KMS-11 (cell line): ENCODE measurements around the gene MED27.

ENCODE experiments used
- H2AFZ ChIP-seq: fragments of 200-600 bp; sonication (generic); 2 replicates; pipeline ENCODE4 v1.6.1; 2016; ENCODE audit warnings: antibody characterized with exemption, mixed run types, low read depth
- H3K27ac ChIP-seq: fragments of 200-600 bp; sonication (generic); 2 replicates; pipeline ENCODE4 v1.6.1; 2016; ENCODE audit warnings: mild to moderate bottlenecking, mixed run types
- H3K27me3 ChIP-seq: fragments of 200-600 bp; sonication (generic); 2 replicates; pipeline ENCODE4 v1.6.1; 2017; ENCODE audit warnings: mild to moderate bottlenecking, low read depth, mixed run types, moderate library complexity; ENCODE audit not compliant: insufficient read depth
- H3K36me3 ChIP-seq: fragments of 200-600 bp; sonication (generic); 2 replicates; pipeline ENCODE4 v1.6.1; 2017; ENCODE audit warnings: mild to moderate bottlenecking, mixed run types; ENCODE audit not compliant: insufficient read depth
- H3K4me1 ChIP-seq: fragments of 200-600 bp; sonication (generic); 2 replicates; pipeline ENCODE4 v1.6.1; 2016; ENCODE audit warnings: mild to moderate bottlenecking, low read depth, mixed run types; ENCODE audit not compliant: poor library complexity, severe bottlenecking
- H3K4me2 ChIP-seq: fragments of 200-600 bp; sonication (generic); 2 replicates; pipeline ENCODE4 v1.7.0; 2016; ENCODE audit warnings: mild to moderate bottlenecking, mixed run types
- H3K4me3 ChIP-seq: fragments of 200-600 bp; sonication (generic); IDR thresholded peaks from 2 replicates; pipeline ENCODE4 v1.6.1; 2017; ENCODE audit warnings: low read depth, low read length, mixed read lengths; ENCODE audit not compliant: insufficient read depth
- H3K79me2 ChIP-seq: fragments of 200-600 bp; sonication (generic); 2 replicates; pipeline ENCODE4 v1.6.1; 2016; ENCODE audit warnings: low read depth, mixed run types; ENCODE audit not compliant: insufficient read depth
- H3K9ac ChIP-seq: fragments of 200-600 bp; sonication (generic); 2 replicates; pipeline ENCODE4 v1.6.1; 2016; ENCODE audit warnings: mild to moderate bottlenecking, mixed run types
- H4K20me1 ChIP-seq: fragments of 200-600 bp; sonication (generic); 2 replicates; pipeline ENCODE4 v1.6.1; 2016; ENCODE audit warnings: mild to moderate bottlenecking, mixed run types; ENCODE audit not compliant: insufficient read depth
- TF ChIP-seq, protein P1 (sequence below): fragments of 200-600 bp; sonication (generic); conservative IDR thresholded peaks from 2 replicates; pipeline ENCODE4 v1.6.1; 2017; ENCODE audit warnings: low read depth, mild to moderate bottlenecking, antibody characterized with exemption, low read length, moderate library complexity, mixed read lengths

The MED27 gene

DNA sequence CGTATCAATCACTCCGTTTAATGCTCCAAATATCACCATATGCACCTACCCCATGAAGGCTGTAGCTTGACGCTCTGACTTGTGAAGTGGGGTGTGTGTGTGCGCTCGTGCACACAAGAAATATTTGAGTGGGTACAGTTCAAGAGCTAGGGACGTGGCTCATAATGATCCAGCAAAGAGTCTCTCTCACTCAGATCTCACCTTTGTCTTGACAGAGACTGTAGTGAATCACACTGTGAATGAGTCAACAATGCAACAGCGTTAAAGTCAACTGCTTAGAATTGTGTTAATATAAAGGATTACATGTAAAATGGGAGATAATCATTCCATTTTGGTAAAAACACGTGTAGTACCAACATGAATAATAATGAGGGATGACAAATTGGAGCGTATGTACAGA, 119.4 kb downstream of the MED27 start:
- H3K4me1 ChIP-seq = no peaks in the 10 kb centered on the region
- no peaks in the 10 kb centered on the region for H3K27me3 ChIP-seq
- no peak overlapping the region for H3K27ac ChIP-seq
- H3K4me2 ChIP-seq = no peak overlapping the region
- no peak overlapping the region for H3K9ac ChIP-seq
- TF ChIP-seq, protein P1, sequence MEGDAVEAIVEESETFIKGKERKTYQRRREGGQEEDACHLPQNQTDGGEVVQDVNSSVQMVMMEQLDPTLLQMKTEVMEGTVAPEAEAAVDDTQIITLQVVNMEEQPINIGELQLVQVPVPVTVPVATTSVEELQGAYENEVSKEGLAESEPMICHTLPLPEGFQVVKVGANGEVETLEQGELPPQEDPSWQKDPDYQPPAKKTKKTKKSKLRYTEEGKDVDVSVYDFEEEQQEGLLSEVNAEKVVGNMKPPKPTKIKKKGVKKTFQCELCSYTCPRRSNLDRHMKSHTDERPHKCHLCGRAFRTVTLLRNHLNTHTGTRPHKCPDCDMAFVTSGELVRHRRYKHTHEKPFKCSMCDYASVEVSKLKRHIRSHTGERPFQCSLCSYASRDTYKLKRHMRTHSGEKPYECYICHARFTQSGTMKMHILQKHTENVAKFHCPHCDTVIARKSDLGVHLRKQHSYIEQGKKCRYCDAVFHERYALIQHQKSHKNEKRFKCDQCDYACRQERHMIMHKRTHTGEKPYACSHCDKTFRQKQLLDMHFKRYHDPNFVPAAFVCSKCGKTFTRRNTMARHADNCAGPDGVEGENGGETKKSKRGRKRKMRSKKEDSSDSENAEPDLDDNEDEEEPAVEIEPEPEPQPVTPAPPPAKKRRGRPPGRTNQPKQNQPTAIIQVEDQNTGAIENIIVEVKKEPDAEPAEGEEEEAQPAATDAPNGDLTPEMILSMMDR = no peak
- H3K4me3 ChIP-seq = no peak overlapping the region
- no peaks in the 10 kb centered on the region for H3K79me2 ChIP-seq
- no peaks in the 10 kb centered on the region for H3K36me3 ChIP-seq
- no peaks in the 10 kb centered on the region for H4K20me1 ChIP-seq
- no peak overlapping the region for H2AFZ ChIP-seq

DNA sequence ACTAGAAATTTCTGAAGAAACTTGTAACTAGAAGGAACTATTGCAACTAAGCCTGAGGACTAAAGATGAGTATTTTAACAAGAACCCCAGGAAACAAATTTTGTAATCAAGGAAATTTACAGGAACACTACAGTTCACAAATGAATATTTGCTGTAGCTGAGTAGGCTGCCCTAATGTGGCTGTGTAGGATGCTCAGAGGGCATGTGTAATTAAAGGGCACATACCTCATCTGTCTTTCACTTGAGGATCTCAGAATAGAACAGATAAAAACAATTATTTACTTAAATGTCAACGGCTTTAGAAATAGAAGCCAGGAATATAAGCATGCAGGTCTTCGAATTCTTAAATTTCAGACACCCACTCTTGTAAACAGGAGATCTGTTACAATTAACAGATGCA, 119.8 kb downstream of the MED27 start:
- Histone ChIP-seq H3K4me1 (no peaks in the 10 kb centered on the region), H3K36me3 (no peaks in the 10 kb centered on the region), H2AFZ (no peak overlapping the region), H3K4me2 (no peak overlapping the region), H3K4me3 (no peak overlapping the region), H3K79me2 (no peaks in the 10 kb centered on the region), H3K9ac (no peak overlapping the region), H4K20me1 (no peaks in the 10 kb centered on the region), H3K27ac (no peak overlapping the region), H3K27me3 (no peaks in the 10 kb centered on the region)
- TF ChIP-seq, protein P1 = no peak

DNA sequence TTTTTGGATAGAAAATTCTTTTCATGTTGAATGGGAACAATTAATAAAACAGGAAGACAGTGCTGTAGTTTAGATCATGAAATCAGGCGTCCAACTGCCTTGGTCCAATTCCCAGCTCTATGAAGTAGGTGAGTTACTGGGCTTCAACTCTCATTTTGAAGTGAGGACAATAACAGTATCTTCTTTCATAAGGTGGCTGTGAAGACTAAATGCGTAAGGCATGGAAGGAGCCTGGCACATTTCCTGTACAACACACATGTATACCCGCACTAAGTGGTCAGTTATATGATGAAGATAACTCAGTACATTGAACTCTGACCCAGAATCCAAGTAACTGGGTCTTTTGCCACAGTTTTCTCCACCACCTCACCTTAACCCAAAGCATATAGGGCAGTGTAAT, 120.6 kb downstream of the MED27 start:
- H3K27me3 ChIP-seq = no peaks in the 10 kb centered on the region
- no peak overlapping the region for H3K9ac ChIP-seq
- H3K27ac ChIP-seq = no peak overlapping the region
- H3K4me2 ChIP-seq = no peak overlapping the region
- TF ChIP-seq, protein P1 = no peak
- H3K4me3 ChIP-seq = no peak overlapping the region
- no peaks in the 10 kb centered on the region for H3K4me1 ChIP-seq
- H4K20me1 ChIP-seq = no peaks in the 10 kb centered on the region
- H3K79me2 ChIP-seq = no peaks in the 10 kb centered on the region
- H3K36me3 ChIP-seq = no peaks in the 10 kb centered on the region
- no peak overlapping the region for H2AFZ ChIP-seq

DNA sequence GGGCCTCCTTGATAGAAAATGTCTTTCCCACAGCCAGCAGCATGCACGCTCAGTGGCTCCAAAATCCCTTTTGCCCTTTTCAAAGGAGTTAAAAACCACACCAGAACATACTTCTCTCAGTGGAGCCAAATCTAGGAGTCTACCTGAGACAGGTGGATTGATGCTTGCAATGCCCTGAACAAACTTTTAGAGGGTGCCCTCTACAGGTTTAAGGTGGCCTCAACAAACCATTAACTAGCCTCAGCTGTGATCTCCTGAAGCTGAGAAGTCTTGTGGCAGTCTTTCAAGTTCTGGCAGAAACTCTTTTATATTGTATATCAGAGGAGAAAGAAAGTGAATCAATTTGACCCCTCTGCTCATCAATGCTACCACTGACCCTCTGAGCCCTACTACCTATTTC, 125.4 kb downstream of the MED27 start:
- Histone ChIP-seq H3K27ac (no peak overlapping the region), H3K9ac (no peak overlapping the region), H3K27me3 (no peaks in the 10 kb centered on the region), H3K4me2 (no peak overlapping the region), H4K20me1 (no peaks in the 10 kb centered on the region), H3K4me1 (no peaks in the 10 kb centered on the region), H2AFZ (no peak overlapping the region), H3K36me3 (no peaks in the 10 kb centered on the region), H3K79me2 (no peaks in the 10 kb centered on the region), H3K4me3 (no peak overlapping the region)
- TF ChIP-seq, protein P1 = peak; percentile 49
